NCI-H524 (cell line): ENCODE data around the gene PTGES2.
"Not testable (repeated sequence)": the region's sequence is repeated elsewhere in the genome, so short reads cannot be mapped to it uniquely, and the experiment has no call there.

ENCODE experiments used
- DNase-seq, 2 experiments: peaks; one replicate each; lab custom pipeline; 2025; lab: John Stamatoyannopoulos, UW

The PTGES2 gene

GRCh38 chr9:128118971-128119665 lies 8.4 kb downstream of the PTGES2 start:
- peak; percentile 24 to 62 for DNase-seq

- DNase-seq: no peak
Observed at GRCh38 chr9:128118472-128118857, 9.1 kb downstream of the PTGES2 start.

GRCh38 chr9:128117613-128118471 lies 9.7 kb downstream of the PTGES2 start:
- peak; percentile 75 to 88 for DNase-seq

GRCh38 chr9:128116104-128117083 lies 11.1 kb downstream of the PTGES2 start:
- DNase-seq: no peak

- no peak for DNase-seq
Observed at GRCh38 chr9:128115187-128116103, 12.1 kb downstream of the PTGES2 start.

GRCh38 chr9:128114326-128115186 lies 13.0 kb downstream of the PTGES2 start:
- DNase-seq: no peak

GRCh38 chr9:128113526-128114325 lies 13.8 kb downstream of the PTGES2 start:
- DNase-seq: peak in 1 of 2 experiments; percentile 37

GRCh38 chr9:128111726-128112125 lies 15.8 kb downstream of the PTGES2 start:
- DNase-seq: not testable (repeated sequence)

GRCh38 chr9:128109050-128109709 lies 18.3 kb downstream of the PTGES2 start:
- no peak for DNase-seq

GRCh38 chr9:128108269-128109049 lies 19.1 kb downstream of the PTGES2 start:
- no peak for DNase-seq

GRCh38 chr9:128107468-128108268 lies 19.9 kb downstream of the PTGES2 start:
- DNase-seq: no peak

GRCh38 chr9:128106940-128107467 lies 20.5 kb downstream of the PTGES2 start:
- DNase-seq: no peak

- no peak for DNase-seq
Observed at GRCh38 chr9:128106181-128106939, 21.2 kb downstream of the PTGES2 start.

- no peak for DNase-seq
Observed at GRCh38 chr9:128105538-128106175, 21.9 kb downstream of the PTGES2 start.

- DNase-seq: no peak
Observed at GRCh38 chr9:128104171-128104618, 23.3 kb downstream of the PTGES2 start.
